ENCODE data around the gene CEP192.

Gene CEP192

DNA sequence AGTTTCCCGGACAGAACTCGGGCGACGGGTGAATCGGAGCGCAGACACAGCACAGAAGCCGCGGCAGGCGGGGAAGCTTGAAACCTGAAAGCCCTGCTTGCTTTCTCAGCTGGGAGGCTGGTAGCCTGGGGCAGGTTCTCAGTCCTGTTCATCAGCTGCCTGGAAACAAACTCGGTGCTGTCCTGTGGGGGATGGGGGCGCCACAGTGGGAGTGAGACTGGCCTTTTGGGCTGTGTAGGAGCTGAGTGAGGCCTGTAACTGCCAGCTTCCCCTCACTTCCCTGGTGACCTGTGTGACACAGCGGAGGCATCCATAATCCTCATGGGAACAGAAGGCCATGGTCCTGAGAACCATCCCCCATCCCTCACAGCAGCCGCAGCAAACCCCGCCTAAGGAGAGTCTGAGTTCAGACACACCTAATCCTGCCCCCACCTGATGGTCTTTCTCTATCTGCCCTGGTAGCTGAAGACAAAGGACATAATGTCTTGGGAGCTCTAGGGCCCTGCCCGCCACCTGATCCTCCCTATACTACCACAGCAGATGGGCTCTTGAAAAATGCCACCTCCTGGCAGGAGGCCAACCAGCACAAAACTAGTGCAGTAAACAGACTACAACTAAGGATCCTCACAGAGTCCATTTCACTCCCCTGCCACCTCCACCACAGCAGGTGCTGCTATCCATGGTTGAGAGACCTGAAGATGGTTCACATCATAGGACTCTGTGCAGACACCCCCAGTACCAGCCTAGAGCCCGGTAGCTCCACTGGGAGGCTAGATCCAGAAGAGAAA, 174.7 kb downstream of the CEP192 start:
- Histone ChIP-seq H3K27me3 (ENCODE audit: control insufficient read depth in 1 of 2, insufficient read depth in 2 of 2, low read length in 2 of 2) (peaks cover 0 to 2% of the 10 kb centered on the region in 2 donors), H3K36me3 (ENCODE audit: control insufficient read depth in 2 of 2, insufficient read depth in 2 of 2, low read length in 2 of 2) (no peaks in the 10 kb centered on the region), H3K4me3 (ENCODE audit: low read length in 2 of 2) (no peak overlapping the region), H3K9ac (ENCODE audit: low read length in 2 of 2) (no peak overlapping the region), H3K27ac (ENCODE audit: low read length) (no peak overlapping the region), H3K9me3 (ENCODE audit: control insufficient read depth in 2 of 2, low read length in 2 of 2) (no peaks in the 10 kb centered on the region), H3K4me1 (ENCODE audit: control insufficient read depth, insufficient read depth, low read length) (no peaks in the 10 kb centered on the region)

DNA sequence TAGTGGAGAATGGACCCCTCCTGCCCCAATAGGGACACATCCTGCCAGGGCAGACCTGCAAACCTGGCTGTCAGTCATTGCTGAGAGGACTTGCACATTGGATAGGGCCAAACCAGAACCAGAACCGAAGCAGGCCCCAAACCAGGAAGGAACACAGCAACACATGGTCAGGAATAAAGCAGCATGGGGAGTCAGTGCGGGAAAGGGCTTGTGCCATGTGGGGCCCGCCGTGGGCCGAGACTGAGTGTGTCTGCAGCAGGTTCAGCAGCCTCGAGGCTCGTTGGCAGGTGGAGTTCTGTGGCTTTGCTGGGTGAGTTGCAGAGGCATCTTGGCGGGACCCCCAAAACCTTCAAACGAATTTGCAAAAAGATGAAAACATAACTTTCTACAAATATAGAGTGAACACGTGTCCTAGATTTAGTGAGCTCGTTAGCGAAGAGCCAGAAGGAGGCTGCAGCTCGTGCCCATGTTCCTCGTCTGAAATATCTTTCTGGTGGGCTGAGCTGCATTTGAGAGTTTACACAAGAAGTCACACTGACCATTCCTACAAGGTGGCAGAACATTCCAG, 182.5 kb downstream of the CEP192 start:
- no peaks in the 10 kb centered on the region for H3K9me3 ChIP-seq (ENCODE audit: control insufficient read depth in 2 of 2, low read length in 2 of 2)
- H3K4me3 ChIP-seq (ENCODE audit: low read length in 2 of 2): no peak overlapping the region
- H3K36me3 ChIP-seq (ENCODE audit: control insufficient read depth in 2 of 2, insufficient read depth in 2 of 2, low read length in 2 of 2): no peaks in the 10 kb centered on the region
- H3K27ac ChIP-seq (ENCODE audit: low read length): no peak overlapping the region
- H3K27me3 ChIP-seq (ENCODE audit: control insufficient read depth in 1 of 2, insufficient read depth in 2 of 2, low read length in 2 of 2): no peaks in the 10 kb centered on the region
- H3K9ac ChIP-seq (ENCODE audit: low read length in 2 of 2): no peak overlapping the region
- peaks cover 2% of the 10 kb centered on the region for H3K4me1 ChIP-seq (ENCODE audit: control insufficient read depth, insufficient read depth, low read length)

Measured in stomach smooth muscle (tissue), 2 donors.